ENCODE results near the gene ACP7. TPM values are rescaled to one million over a fixed set of nuclear protein-coding genes. Genes with fewer than 3 reads are reported as not detected.

The ACP7 gene
- total and polyA plus RNA-seq, 9 of the 15 experiments (the other 6 are each of a cell fraction or from before 2014, with no cell fraction given), result not detected

DNA sequence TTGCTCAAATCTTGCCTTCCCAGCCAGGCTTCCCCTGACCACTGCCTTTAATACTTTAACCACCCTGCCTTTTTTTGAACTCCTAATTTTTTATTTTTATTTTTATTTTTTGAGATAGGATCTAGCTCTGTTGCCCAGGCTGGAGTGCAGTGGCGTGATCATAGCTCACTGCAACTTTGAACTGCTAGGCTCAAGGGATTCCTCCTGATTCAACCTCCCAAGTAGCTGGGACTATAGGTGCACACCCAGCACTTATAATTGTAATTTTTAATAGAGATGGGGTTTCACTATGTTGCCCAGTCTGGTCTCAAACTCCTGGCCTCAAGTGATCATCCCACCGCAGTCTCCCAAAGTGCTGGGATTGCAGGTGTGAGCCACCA, 30.1 kb upstream of the ACP7 start:
- Histone ChIP-seq H3K9me3 (replicated peaks; ENCODE audit: control insufficient read depth, insufficient read depth, low read depth, low read length) (no peaks in the 10 kb centered on the region), H3K27ac (ENCODE audit: extremely low read depth, low read depth, low read length) (no peak overlapping the region), H3K27me3 (ENCODE audit: control insufficient read depth in 2 of 2, insufficient read depth in 2 of 2, low read length in 2 of 2) (no peaks in the 10 kb centered on the region), H4K20me1 (replicated peaks; ENCODE audit: control insufficient read depth, insufficient read depth, low read length) (no peaks in the 10 kb centered on the region), H3K79me2 (ENCODE audit: control insufficient read depth, insufficient read depth, low read length) (no peaks in the 10 kb centered on the region), H3K36me3 (ENCODE audit: control insufficient read depth, insufficient read depth, low read length) (no peaks in the 10 kb centered on the region), H3K4me2 (ENCODE audit: insufficient read depth, low read length) (no peak overlapping the region), H3K9me1 (ENCODE audit: control insufficient read depth, insufficient read depth, low read length) (no peaks in the 10 kb centered on the region), H3K4me1 (replicated peaks in 1 of 2; ENCODE audit: control insufficient read depth in 2 of 2, insufficient read depth in 2 of 2, low read length in 2 of 2) (peaks cover 3 to 6% of the 10 kb centered on the region in 2 experiments; a peak in 3 of 5 replicates), H3K4me3 (no peak overlapping the region), H3K9ac (ENCODE audit: insufficient read depth in 1 of 2, low read depth in 2 of 2, low read length in 2 of 2) (no peak overlapping the region), H2AFZ (ENCODE audit: low read depth, low read length) (no peak overlapping the region)
- FAIRE-seq (no peak), ATAC-seq (no peak), DNase-seq (ENCODE audit: extremely low read depth in 1 of 4, low spot score in 3 of 4) (no peak)
- intact Hi-C loops (cut with micrococcal nuclease) (no loop called here), in situ Hi-C loops (cut with MboI) (no loop called here)
- WGBS (ENCODE audit: insufficient coverage, low coverage, missing lambda C conversion rate), result 8% methylated on average over 2 of the region's 2 CpGs
- CTCF ChIA-PET (ENCODE audit: low intra/inter-chr PET ratio), result no interaction called here
- no TSS peak for BruUV-seq (replicated peaks)
- POLR2A ChIA-PET, result interaction anchor here (0.8 kb wide), 1 partner anchor 21 kb away, joined by 3 read pairs; no protein-coding TSS in a partner anchor
- TF ChIP-seq NRF1 (conservative IDR thresholded peaks at IDR 0.05 in 1 of 2, IDR thresholded peaks at IDR 0.05 in 1 of 2) (no peak), ZKSCAN3 (CRISPR knock-in tag; IDR thresholded peaks at IDR 0.05) (no peak), SREBF1 (IDR thresholded peaks at IDR 0.05; ENCODE audit: borderline replicate concordance, low read depth, low read length) (no peak), PPARD (CRISPR knock-in tag; IDR thresholded peaks at IDR 0.05) (no peak), ZNF184 (CRISPR knock-in tag; IDR thresholded peaks at IDR 0.05) (no peak), PHF21A (IDR thresholded peaks at IDR 0.05; ENCODE audit: borderline replicate concordance, low read depth) (no peak), RUNX1 (IDR thresholded peaks at IDR 0.05; ENCODE audit: low read depth) (no peak), RCOR1 (IDR thresholded peaks at IDR 0.05; ENCODE audit: borderline replicate concordance in 1 of 2, low read depth in 2 of 2, low read length in 2 of 2) (no peak), SIN3A (IDR thresholded peaks at IDR 0.05; ENCODE audit: borderline replicate concordance in 2 of 2, control insufficient read depth in 1 of 2, low read depth in 2 of 2, low read length in 2 of 2) (no peak)
- TF ChIP-seq, protein P1, sequence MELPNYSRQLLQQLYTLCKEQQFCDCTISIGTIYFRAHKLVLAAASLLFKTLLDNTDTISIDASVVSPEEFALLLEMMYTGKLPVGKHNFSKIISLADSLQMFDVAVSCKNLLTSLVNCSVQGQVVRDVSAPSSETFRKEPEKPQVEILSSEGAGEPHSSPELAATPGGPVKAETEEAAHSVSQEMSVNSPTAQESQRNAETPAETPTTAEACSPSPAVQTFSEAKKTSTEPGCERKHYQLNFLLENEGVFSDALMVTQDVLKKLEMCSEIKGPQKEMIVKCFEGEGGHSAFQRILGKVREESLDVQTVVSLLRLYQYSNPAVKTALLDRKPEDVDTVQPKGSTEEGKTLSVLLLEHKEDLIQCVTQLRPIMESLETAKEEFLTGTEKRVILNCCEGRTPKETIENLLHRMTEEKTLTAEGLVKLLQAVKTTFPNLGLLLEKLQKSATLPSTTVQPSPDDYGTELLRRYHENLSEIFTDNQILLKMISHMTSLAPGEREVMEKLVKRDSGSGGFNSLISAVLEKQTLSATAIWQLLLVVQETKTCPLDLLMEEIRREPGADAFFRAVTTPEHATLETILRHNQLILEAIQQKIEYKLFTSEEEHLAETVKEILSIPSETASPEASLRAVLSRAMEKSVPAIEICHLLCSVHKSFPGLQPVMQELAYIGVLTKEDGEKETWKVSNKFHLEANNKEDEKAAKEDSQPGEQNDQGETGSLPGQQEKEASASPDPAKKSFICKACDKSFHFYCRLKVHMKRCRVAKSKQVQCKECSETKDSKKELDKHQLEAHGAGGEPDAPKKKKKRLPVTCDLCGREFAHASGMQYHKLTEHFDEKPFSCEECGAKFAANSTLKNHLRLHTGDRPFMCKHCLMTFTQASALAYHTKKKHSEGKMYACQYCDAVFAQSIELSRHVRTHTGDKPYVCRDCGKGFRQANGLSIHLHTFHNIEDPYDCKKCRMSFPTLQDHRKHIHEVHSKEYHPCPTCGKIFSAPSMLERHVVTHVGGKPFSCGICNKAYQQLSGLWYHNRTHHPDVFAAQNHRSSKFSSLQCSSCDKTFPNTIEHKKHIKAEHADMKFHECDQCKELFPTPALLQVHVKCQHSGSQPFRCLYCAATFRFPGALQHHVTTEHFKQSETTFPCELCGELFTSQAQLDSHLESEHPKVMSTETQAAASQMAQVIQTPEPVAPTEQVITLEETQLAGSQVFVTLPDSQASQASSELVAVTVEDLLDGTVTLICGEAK (IDR thresholded peaks at IDR 0.05), result no peak
- TF ChIP-seq, protein P1 (CRISPR knock-in tag; IDR thresholded peaks at IDR 0.05), result no peak
- TF ChIP-seq, protein P2, sequence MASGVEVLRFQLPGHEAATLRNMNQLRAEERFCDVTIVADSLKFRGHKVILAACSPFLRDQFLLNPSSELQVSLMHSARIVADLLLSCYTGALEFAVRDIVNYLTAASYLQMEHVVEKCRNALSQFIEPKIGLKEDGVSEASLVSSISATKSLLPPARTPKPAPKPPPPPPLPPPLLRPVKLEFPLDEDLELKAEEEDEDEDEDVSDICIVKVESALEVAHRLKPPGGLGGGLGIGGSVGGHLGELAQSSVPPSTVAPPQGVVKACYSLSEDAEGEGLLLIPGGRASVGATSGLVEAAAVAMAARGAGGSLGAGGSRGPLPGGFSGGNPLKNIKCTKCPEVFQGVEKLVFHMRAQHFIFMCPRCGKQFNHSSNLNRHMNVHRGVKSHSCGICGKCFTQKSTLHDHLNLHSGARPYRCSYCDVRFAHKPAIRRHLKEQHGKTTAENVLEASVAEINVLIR (CRISPR knock-in tag; IDR thresholded peaks at IDR 0.05), result no peak

Data from K562 (cell line).